Measurements from ENCODE around the gene PHLDB3. TPM values are rescaled to one million over a fixed set of nuclear protein-coding genes. Genes with fewer than 3 reads are reported as not detected.

PHLDB3 gene
- polyA plus RNA-seq, 1 of the 3 experiments (the other 2 are of a cell fraction): 15.6 TPM

GRCh38 chr19:43552616-43553015, 48.1 kb upstream of the PHLDB3 start:
- Histone ChIP-seq H3K4me3 (ENCODE audit: low read depth in 2 of 2, low read length in 1 of 2) (no peak overlapping the region), H3K4me1 (ENCODE audit: control insufficient read depth in 1 of 2, insufficient read depth in 2 of 2, low read depth in 1 of 2, low read length in 1 of 2) (no peaks in the 10 kb centered on the region), H3K27me3 (ENCODE audit: insufficient read depth) (no peaks in the 10 kb centered on the region), H3K79me2 (ENCODE audit: insufficient read depth) (no peaks in the 10 kb centered on the region; the same call in 1 of the 2 replicates), H3K9me3 (no peaks in the 10 kb centered on the region), H3K4me2 (no peak overlapping the region), H4K20me1 (ENCODE audit: insufficient read depth) (no peaks in the 10 kb centered on the region), H3K27ac (ENCODE audit: low read depth in 2 of 2, low read length in 1 of 2) (no peak overlapping the region), H3F3A (replicated peaks; ENCODE audit: insufficient read depth) (peaks cover 18% of the 10 kb centered on the region), H3K36me3 (replicated peaks in 1 of 2; ENCODE audit: control insufficient read depth in 1 of 2, insufficient read depth in 2 of 2, low read length in 1 of 2) (peaks cover 18 to 46% of the 10 kb centered on the region in 2 experiments), H3K9me2 (no peaks in the 10 kb centered on the region), H2AFZ (ENCODE audit: low read depth) (no peak overlapping the region), H3K9ac (no peak overlapping the region)
- CTCF ChIA-PET: interaction anchor here (1.6 to 8.5 kb wide), 4 partner anchors 23 to 106 kb away, joined by 5 to 104 read pairs (median 26); partner anchors contain the start of genes IRGQ, PINLYP, XRCC1 and ZNF576
- DNase-seq: no peak
- no peak for TF ChIP-seq RAD21 (IDR thresholded peaks at IDR 0.05; ENCODE audit: low read length)
- TF ChIP-seq NRF1 (IDR thresholded peaks at IDR 0.05; ENCODE audit: low read depth, low read length): no peak
- no peak for TF ChIP-seq FOXM1 (IDR thresholded peaks at IDR 0.05; ENCODE audit: low read depth)
- no peak for TF ChIP-seq TEAD4 (IDR thresholded peaks at IDR 0.05; ENCODE audit: borderline replicate concordance, insufficient read depth)
- no peak for TF ChIP-seq GATA2 (CRISPR knock-in tag; IDR thresholded peaks at IDR 0.05)
- no peak for TF ChIP-seq SIN3A (IDR thresholded peaks at IDR 0.05; ENCODE audit: borderline replicate concordance, low read depth, low read length)
- TF ChIP-seq YY1 (IDR thresholded peaks at IDR 0.05; ENCODE audit: low read depth): no peak
- no peak for TF ChIP-seq EP300 (IDR thresholded peaks at IDR 0.05; ENCODE audit: borderline replicate concordance in 1 of 2, low read depth in 1 of 2, low read length in 1 of 2)
- no peak for TF ChIP-seq NFIC (IDR thresholded peaks at IDR 0.05; ENCODE audit: borderline replicate concordance)
- TF ChIP-seq TCF12 (IDR thresholded peaks at IDR 0.05): no peak
- no peak for TF ChIP-seq CTCF (IDR thresholded peaks at IDR 0.05)
- TF ChIP-seq, protein P1, sequence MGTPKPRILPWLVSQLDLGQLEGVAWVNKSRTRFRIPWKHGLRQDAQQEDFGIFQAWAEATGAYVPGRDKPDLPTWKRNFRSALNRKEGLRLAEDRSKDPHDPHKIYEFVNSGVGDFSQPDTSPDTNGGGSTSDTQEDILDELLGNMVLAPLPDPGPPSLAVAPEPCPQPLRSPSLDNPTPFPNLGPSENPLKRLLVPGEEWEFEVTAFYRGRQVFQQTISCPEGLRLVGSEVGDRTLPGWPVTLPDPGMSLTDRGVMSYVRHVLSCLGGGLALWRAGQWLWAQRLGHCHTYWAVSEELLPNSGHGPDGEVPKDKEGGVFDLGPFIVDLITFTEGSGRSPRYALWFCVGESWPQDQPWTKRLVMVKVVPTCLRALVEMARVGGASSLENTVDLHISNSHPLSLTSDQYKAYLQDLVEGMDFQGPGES (IDR thresholded peaks at IDR 0.05; ENCODE audit: low read depth, low read length): no peak
- TF ChIP-seq FOSL2 (IDR thresholded peaks at IDR 0.05; ENCODE audit: borderline replicate concordance, low read depth): no peak
- no peak for TF ChIP-seq MEF2A (IDR thresholded peaks at IDR 0.05; ENCODE audit: borderline replicate concordance, low read depth)
- TF ChIP-seq MXI1 (IDR thresholded peaks at IDR 0.05; ENCODE audit: low read depth, low read length): no peak
- TF ChIP-seq RXRA (IDR thresholded peaks at IDR 0.05; ENCODE audit: borderline replicate concordance, low read depth): no peak
- TF ChIP-seq, protein P2, sequence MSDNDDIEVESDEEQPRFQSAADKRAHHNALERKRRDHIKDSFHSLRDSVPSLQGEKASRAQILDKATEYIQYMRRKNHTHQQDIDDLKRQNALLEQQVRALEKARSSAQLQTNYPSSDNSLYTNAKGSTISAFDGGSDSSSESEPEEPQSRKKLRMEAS (IDR thresholded peaks at IDR 0.05; ENCODE audit: low read depth): no peak
- POLR2A ChIA-PET: no interaction called here
- WGBS (ENCODE audit: low lambda C conversion rate): 91% methylated on average over 1 of the region's 3 CpGs

GRCh38 chr19:43552198-43552450, 47.6 kb upstream of the PHLDB3 start:
- POLR2A ChIA-PET: no interaction called here
- CTCF ChIA-PET: interaction anchor here (2.1 to 8.5 kb wide), 2 partner anchors 33 to 43 kb away, joined by 9 to 104 read pairs; partner anchors contain the start of genes IRGQ and ZNF576
- no peaks in the 10 kb centered on the region for H4K20me1 ChIP-seq (ENCODE audit: insufficient read depth)
- H3K36me3 ChIP-seq (replicated peaks in 1 of 2; ENCODE audit: control insufficient read depth in 1 of 2, insufficient read depth in 2 of 2, low read length in 1 of 2): peaks cover 18 to 46% of the 10 kb centered on the region in 2 experiments
- no peaks in the 10 kb centered on the region; the same call in 1 of the 2 replicates for H3K79me2 ChIP-seq (ENCODE audit: insufficient read depth)
- H3K9me2 ChIP-seq: no peaks in the 10 kb centered on the region
- peaks cover 13% of the 10 kb centered on the region for H3F3A ChIP-seq (replicated peaks; ENCODE audit: insufficient read depth)
- H3K4me1 ChIP-seq (ENCODE audit: control insufficient read depth in 1 of 2, insufficient read depth in 2 of 2, low read depth in 1 of 2, low read length in 1 of 2): no peaks in the 10 kb centered on the region
- no peak overlapping the region for H3K4me2 ChIP-seq
- no peak overlapping the region for H2AFZ ChIP-seq (ENCODE audit: low read depth)
- WGBS (ENCODE audit: low lambda C conversion rate): no CpG with 5 or more reads among the region's 3 CpGs
- H3K27ac ChIP-seq (ENCODE audit: low read depth in 2 of 2, low read length in 1 of 2): no peak overlapping the region
- no peak for DNase-seq
- no peak overlapping the region for H3K4me3 ChIP-seq (ENCODE audit: low read depth in 2 of 2, low read length in 1 of 2)
- no peaks in the 10 kb centered on the region for H3K9me3 ChIP-seq
- H3K27me3 ChIP-seq (ENCODE audit: insufficient read depth): no peaks in the 10 kb centered on the region
- no peak overlapping the region for H3K9ac ChIP-seq
- TF ChIP-seq GATA2 (CRISPR knock-in tag; IDR thresholded peaks at IDR 0.05) (no peak), TEAD4 (IDR thresholded peaks at IDR 0.05; ENCODE audit: borderline replicate concordance, insufficient read depth) (no peak), EZH2phosphoT487 (IDR thresholded peaks at IDR 0.05; ENCODE audit: borderline replicate concordance, low read depth) (no peak), PBX3 (IDR thresholded peaks at IDR 0.05) (no peak), FOXJ3 (CRISPR knock-in tag; IDR thresholded peaks at IDR 0.05) (no peak), ZBTB33 (IDR thresholded peaks at IDR 0.05; ENCODE audit: borderline replicate concordance, low read depth) (no peak), SIN3A (IDR thresholded peaks at IDR 0.05; ENCODE audit: borderline replicate concordance, low read depth, low read length) (no peak), NRF1 (IDR thresholded peaks at IDR 0.05; ENCODE audit: low read depth, low read length) (no peak), GABPA (IDR thresholded peaks at IDR 0.05; ENCODE audit: low read depth) (no peak), POLR2AphosphoS5 (IDR thresholded peaks at IDR 0.05; ENCODE audit: low read depth, low read length) (no peak)
- TF ChIP-seq, protein P2 (IDR thresholded peaks at IDR 0.05; ENCODE audit: low read depth): no peak

Measured in SK-N-SH (cell line).